Heart left ventricle (tissue), 16 donors: ENCODE data around the gene ZNF804A. TPM values are rescaled to one million over a fixed set of nuclear protein-coding genes. Genes with fewer than 3 reads are reported as not detected.

ENCODE experiments used
- ATAC-seq, 4 donors: fragments of 200-7000 bp; cut with Tn5 transposase; one replicate each; pipeline ENCODE4 v1.9.1; 2020 to 2022; ENCODE audit warnings: moderate library complexity in 4 of 4, mild to moderate bottlenecking in 3 of 4, moderate number of reproducible peaks in 1 of 4
- DNase-seq, 5 donors: peaks; one replicate each; pipeline ENCODE4 v3.0.0-alpha.2; 2020
- H3K27ac ChIP-seq, 12 donors: fragments of 200-600 bp; sonication (generic) in 4 of 12; one replicate each; pipeline versions ENCODE4 v1.5.0 to v1.8.0; 2016 to 2022; ENCODE audit warnings: mild to moderate bottlenecking in 2 of 12
- H3K27me3 ChIP-seq, 9 donors: fragments of 200-600 bp; sonication (generic) in 2 of 9; one replicate each; pipeline versions ENCODE4 v1.5.1 to v1.8.0; 2016 to 2022; ENCODE audit warnings: mild to moderate bottlenecking in 3 of 9
- H3K36me3 ChIP-seq, 9 donors: fragments of 200-600 bp; sonication (generic) in 2 of 9; one replicate each; pipeline versions ENCODE4 v1.5.0 to v1.8.0; 2018 to 2022; ENCODE audit warnings: mild to moderate bottlenecking in 2 of 9
- H3K4me1 ChIP-seq, 12 donors: fragments of 200-600 bp; sonication (generic) in 4 of 12; one replicate each; pipeline versions ENCODE4 v1.5.0 to v1.8.0; 2016 to 2022; ENCODE audit warnings: mild to moderate bottlenecking in 3 of 12
- H3K4me3 ChIP-seq, 12 donors: fragments of 200-600 bp; sonication (generic) in 4 of 12; one replicate each; pipeline versions ENCODE4 v1.5.0 to v1.8.0; 2017 to 2022; ENCODE audit warnings: mild to moderate bottlenecking in 9 of 12, moderate library complexity in 4 of 12
- H3K9me3 ChIP-seq, 12 donors: fragments of 200-600 bp; sonication (generic) in 4 of 12; one replicate each; pipeline versions ENCODE4 v1.5.0 to v1.8.0; 2016 to 2022; ENCODE audit warnings: mild to moderate bottlenecking in 1 of 12
- CTCF ChIP-seq, 12 donors: fragments of 200-600 bp; sonication (generic) in 4 of 12; IDR thresholded peaks; one replicate each; pipeline versions ENCODE4 v1.5.0 to v1.8.0; 2018 to 2022; ENCODE audit warnings: antibody characterized with exemption in 12 of 12, mild to moderate bottlenecking in 5 of 12
- POLR2A ChIP-seq, 2 donors: fragments of 450-650 bp; IDR thresholded peaks; one replicate each; pipeline ENCODE4 v1.6.1; 2017; ENCODE audit warnings: antibody characterized with exemption in 2 of 2, mild to moderate bottlenecking in 2 of 2, moderate library complexity in 2 of 2
- WGBS, 4 donors: extraction: QIAGEN DNeasy Blood & Tissue Kit in 2 of 4; methylation state at CpG; one replicate each; pipeline versions ENCODE4 v1.1.5 to v1.1.7; 2013 to 2018; 5-methylcytosine and 5-hydroxymethylcytosine counted together
- intact Hi-C, 10 donors: fragments of 100-400 bp; cut with DNase I; formaldehyde crosslinking; loops; one replicate each; pipeline versions ENCODE4 v1.11.1 to v1.14.2; 2022
- polyA plus RNA-seq, 2 donors: library from polyadenylated mRNA; stranded (reverse); fragments of 200-250 nt; gene quantifications; one replicate each; pipeline ENCODE4 v1.2.3, GENCODE V29; 2013
- total RNA-seq, 9 donors: library from RNA; depleted of rRNA in 2 of 9; stranded (reverse); fragments of >200 nt in 2 of 9; fragmentation: NEBNext Ultra II Directional in 3 of 9; extraction: Animal tissue kit (Norgen Biotek cat#: 25700) in 3 of 9; gene quantifications; one replicate each; pipeline versions ENCODE4 v1.1.0 to v1.2.4, GENCODE V29; 2016 to 2023
- donor health status: ischemic (EF 13 %, LVEDD 7.1; RV severe dilation, severe dysfunction).
- donor health status: healthy with polysubstance abuse.
- donor health status: DM: no; HTN: yes; CAD: no.
- donor health status: DM: no; HTN: no; CAD: no.
- donor health status: ischemic (EF 25% LVEDD 6.9; RV normal size, moderate dysfunction).
- donor health status: ischemic (EF 25% LVEDD 5.7; RV mildly dilated, moderate dysfunction).
- donor health status: healthy.
- donor health status: DM: yes; HTN: yes; CAD: no.
- donor health status: ischemic (EF 35%, LVEDD 5.7; RV mildly dilated, moderate dysfunction).
- donor health status: nonischemic (EF 11% LVEDD 7.7; RV severe dilation, severe dysfunction).
- donor health status: DM: yes; HTN: yes; CAD: no.
- donor health status: PGD.
- donor health status: ischemic (EF 29% LVEDD 5.4; RV normal size, mild dysfunction).
- donor health status: nonischemic (EF 23%, LVEDD 6.1; RV moderate dilation, normal function).

ZNF804A gene
- total and polyA plus RNA-seq, 11 donors: 0.06 to 0.08 TPM; not detected in 9

GRCh38 chr2:184799379-184799778 is 201.1 kb downstream of the ZNF804A start:
- Histone ChIP-seq H3K4me1 (no peaks in the 10 kb centered on the region), H3K27me3 (no peaks in the 10 kb centered on the region), H3K9me3 (no peaks in the 10 kb centered on the region), H3K27ac (no peak overlapping the region), H3K4me3 (no peak overlapping the region), H3K36me3 (no peaks in the 10 kb centered on the region)
- ATAC-seq (no peak), DNase-seq (no peak)
- WGBS, 4 donors: 78 to 83% (median 81%) methylated on average over 4 of the region's 4 CpGs
- intact Hi-C loops: no loop called here
- TF ChIP-seq POLR2A (IDR thresholded peaks at IDR 0.05) (no peak), CTCF (IDR thresholded peaks at IDR 0.05) (no peak)

- no peaks in the 10 kb centered on the region for H3K4me1 ChIP-seq
- H3K4me3 ChIP-seq: no peak overlapping the region
- no peak overlapping the region for H3K27ac ChIP-seq
- 38 to 51% (median 48%) methylated on average over 3 of the region's 3 CpGs for WGBS, 4 donors
- H3K36me3 ChIP-seq: no peaks in the 10 kb centered on the region
- no peak for DNase-seq
- no peak for TF ChIP-seq CTCF (IDR thresholded peaks at IDR 0.05)
- no peak for TF ChIP-seq POLR2A (IDR thresholded peaks at IDR 0.05)
- H3K9me3 ChIP-seq: peaks cover 0 to 19% (median 0%) of the 10 kb centered on the region in 12 donors
- no peak for ATAC-seq
- intact Hi-C loops: no loop called here
- H3K27me3 ChIP-seq: no peaks in the 10 kb centered on the region
These were observed 216.1 kb downstream of the ZNF804A start for GRCh38 chr2:184814421-184814820.

GRCh38 chr2:184815824-184816223 is 217.5 kb downstream of the ZNF804A start:
- TF ChIP-seq POLR2A (IDR thresholded peaks at IDR 0.05) (no peak), CTCF (IDR thresholded peaks at IDR 0.05) (no peak)
- no peaks in the 10 kb centered on the region for H3K36me3 ChIP-seq
- DNase-seq (no peak), ATAC-seq (no peak)
- WGBS, 4 donors: 57 to 71% (median 61%) methylated on average over 1 of the region's 1 CpG
- no peak overlapping the region for H3K4me3 ChIP-seq
- no peaks in the 10 kb centered on the region for H3K27me3 ChIP-seq
- H3K27ac ChIP-seq: no peak overlapping the region
- H3K9me3 ChIP-seq: peaks cover 0 to 19% (median 0%) of the 10 kb centered on the region in 12 donors
- H3K4me1 ChIP-seq: no peaks in the 10 kb centered on the region
- intact Hi-C loops: no loop called here

- WGBS, 4 donors: 39 to 58% (median 55%) methylated on average over 2 of the region's 2 CpGs
- intact Hi-C loops: no loop called here
These were observed 226.3 kb downstream of the ZNF804A start for GRCh38 chr2:184824597-184824996.

More at GRCh38 chr2:184824597-184824996, 226.3 kb downstream of the ZNF804A start:
- no peaks in the 10 kb centered on the region for H3K4me1 ChIP-seq
- H3K36me3 ChIP-seq: no peaks in the 10 kb centered on the region
- ATAC-seq: no peak
- DNase-seq: no peak
- no peak overlapping the region for H3K4me3 ChIP-seq
- peaks cover 0 to 5% (median 0%) of the 10 kb centered on the region in 12 donors for H3K9me3 ChIP-seq
- TF ChIP-seq POLR2A (IDR thresholded peaks at IDR 0.05) (no peak), CTCF (IDR thresholded peaks at IDR 0.05) (no peak)
- no peak overlapping the region for H3K27ac ChIP-seq
- H3K27me3 ChIP-seq: no peaks in the 10 kb centered on the region
